ENCODE measurements around the gene TMEM255B.

The TMEM255B gene

DNA sequence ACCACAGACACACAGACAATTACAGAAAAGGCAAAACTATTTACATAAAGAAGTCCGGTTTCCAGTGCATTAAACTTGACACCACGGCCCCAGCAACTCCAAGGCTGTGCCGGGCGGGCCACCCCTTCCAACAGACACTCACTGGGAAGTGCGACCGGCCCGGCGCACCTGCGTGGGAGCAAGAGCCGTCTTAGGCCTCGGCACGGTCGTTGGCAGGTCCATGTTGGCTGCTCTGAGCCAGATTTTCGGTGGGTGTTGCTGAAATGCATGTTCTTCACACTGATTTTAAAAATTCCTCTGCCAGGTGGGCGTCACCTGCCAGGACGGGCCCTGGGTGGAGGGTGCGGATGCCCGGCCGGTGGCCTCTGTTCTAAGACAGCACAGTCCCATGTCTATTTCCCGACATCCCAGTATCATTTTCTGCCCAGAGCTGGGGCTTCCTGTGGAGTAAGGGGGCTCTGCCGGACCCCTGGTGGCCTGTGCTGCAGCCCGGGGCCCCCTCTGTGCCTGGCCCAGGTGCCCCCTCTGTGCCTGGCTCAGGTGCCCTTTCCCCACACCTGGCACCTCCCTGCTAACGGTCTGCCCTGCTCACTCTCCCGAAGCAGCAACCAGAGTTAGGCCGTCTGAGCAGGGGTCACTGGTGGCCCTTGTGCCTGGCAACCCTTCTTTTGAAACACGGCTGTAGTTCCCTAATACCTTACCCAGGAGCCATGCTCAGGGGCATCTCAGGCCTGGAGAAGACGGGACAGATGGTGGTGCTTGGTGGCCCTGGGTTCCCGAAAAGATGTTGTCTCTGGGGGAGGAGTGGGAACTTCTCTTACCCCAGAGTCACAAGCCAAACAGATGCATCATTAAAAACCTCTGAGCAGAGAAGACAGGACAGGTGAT, 9.2 kb downstream of the TMEM255B start:
- no peak for DNase-seq (ENCODE audit: low spot score)

DNA sequence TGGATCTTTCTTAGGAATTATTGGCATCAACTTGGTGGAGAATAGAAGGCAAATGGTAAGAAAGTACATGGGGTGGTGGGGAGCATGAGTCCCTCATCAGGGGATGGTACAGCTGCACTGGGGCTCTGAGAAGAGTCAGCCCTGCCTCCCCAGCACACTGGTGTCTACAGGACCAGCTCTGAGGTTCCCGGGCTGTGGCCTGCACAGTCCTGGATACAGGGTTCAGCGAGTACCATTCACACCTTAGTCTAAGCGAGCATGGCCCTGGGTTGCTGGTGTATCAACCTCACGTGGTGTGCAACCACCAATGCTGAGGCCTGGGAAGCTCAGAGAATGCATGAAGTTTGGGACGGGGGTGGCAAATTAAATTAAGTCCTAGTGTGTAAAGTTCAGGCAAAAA, 10.1 kb downstream of the TMEM255B start:
- DNase-seq (ENCODE audit: low spot score) = no peak

DNA sequence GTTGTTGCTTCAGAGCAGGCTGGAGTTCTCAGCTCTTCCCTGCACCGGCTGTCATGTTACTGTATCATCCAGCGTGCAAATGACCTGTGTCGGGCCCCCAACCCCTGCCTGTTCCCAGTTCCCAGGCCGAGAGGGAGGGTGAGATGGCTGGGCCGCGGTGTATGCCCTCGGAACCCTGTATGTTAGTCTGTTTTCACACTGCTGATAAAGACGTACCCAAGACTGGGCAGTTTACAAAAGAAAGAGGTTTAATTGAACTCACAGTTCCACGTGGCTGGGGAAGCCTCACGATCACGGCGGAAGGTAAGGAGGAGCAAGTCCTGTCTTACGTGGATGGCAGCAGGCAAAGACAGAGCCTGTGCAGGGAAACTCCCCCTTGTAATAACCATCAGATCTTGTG, 10.9 kb downstream of the TMEM255B start:
- DNase-seq (ENCODE audit: low spot score) = no peak

DNA sequence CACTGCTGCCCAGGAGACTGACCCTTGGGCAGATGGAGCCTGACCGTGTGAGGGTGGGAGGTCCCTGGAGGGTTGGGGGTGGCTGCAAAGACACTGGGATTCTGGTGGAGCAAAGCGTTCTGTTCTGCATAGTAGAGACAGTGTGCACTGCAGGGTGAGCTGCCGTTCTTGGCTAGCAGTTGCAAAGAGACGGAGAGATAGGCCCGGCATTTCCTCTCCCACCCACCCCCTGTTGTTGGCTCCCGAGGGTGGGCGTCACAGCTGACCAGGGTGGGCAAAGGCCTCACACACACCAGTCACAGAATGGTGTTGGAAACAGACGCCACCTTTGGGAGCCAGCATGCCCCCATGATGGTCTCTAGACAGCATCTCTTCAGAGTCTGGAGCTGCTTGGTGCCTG, 11.4 kb downstream of the TMEM255B start:
- no peak for DNase-seq (ENCODE audit: low spot score)

DNA sequence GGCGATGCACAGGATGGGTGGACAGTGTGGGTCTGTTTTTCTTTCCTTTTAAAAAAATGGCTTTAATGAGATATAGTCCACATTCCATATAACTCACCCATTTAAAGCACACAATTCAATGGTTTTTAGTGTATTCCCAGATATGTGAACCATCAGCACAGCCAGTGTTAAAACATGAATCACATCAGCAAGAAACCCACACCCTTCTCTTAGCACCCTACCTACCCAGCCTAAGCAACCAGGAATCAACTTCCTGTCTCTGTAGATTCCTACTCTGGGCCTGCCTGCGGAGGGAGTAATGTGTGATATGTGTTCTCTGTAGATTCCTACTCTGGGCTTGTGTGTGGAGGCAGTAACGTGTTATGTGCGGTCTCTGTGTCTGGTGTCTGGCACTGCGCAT, 11.9 kb downstream of the TMEM255B start:
- DNase-seq (ENCODE audit: low spot score) = no peak

DNA sequence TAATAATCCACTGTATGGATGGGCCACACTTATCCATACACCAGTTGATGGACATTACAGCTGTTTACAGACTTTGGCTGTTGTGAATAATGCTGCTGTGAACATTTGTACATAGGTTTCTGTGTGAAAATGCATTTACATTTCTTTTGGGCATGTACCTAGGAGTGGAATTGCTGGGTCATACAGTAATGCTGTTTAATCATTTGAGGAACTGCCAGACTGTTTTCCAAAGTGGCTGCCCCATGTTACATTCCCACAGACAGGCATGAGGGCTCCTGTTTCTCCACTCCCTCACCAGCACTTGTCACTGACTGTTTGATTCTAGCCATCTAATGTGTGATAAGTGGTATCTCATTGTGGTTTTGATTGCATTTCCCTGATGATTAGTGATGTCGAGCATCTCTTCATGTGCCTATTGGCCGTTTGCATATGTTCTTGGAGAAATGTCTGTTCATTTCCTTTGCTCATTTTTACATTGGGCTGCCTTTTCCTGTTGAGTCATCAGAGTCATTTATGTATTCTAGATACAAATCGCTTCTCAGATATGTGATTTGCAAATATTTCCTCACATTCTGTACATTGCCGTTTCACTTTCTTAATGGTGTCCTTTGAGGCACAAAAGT, 12.8 kb downstream of the TMEM255B start:
- DNase-seq (ENCODE audit: low spot score) = no peak

DNA sequence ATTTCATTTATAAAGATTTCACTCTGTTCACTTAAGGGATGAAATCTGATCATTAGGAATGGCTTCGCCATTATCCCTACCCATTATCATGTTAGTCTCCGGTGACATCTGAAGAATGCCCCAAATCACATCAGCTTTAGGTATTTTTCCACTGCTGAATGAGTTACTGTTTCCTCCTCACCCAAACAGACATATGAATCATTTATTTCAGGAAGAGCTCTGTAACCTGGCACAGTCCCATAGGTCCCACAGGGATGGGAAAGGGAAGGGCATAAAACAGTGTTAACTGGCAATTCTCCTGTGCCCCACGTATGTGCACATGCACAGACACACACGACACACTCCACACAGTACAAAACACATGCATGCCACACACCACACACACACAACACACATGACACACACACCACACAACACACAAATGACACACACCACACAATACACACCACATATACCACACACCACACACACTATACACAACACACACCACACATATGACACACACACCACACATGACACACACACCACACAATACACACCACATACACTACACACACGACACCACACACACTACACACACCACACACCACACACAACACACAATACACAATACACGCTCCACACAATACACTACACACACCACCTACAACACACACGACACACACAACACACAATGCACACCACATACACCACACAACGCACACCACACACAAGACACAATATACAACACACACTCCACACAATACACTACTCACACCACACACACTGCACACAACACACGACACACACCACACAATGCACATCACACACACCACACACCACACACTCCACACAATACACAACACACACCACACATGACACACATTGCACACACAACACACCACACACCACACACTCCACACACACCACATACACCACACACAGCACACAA, 15.4 kb downstream of the TMEM255B start:
- peak; percentile 86 for DNase-seq (ENCODE audit: low spot score)

DNA sequence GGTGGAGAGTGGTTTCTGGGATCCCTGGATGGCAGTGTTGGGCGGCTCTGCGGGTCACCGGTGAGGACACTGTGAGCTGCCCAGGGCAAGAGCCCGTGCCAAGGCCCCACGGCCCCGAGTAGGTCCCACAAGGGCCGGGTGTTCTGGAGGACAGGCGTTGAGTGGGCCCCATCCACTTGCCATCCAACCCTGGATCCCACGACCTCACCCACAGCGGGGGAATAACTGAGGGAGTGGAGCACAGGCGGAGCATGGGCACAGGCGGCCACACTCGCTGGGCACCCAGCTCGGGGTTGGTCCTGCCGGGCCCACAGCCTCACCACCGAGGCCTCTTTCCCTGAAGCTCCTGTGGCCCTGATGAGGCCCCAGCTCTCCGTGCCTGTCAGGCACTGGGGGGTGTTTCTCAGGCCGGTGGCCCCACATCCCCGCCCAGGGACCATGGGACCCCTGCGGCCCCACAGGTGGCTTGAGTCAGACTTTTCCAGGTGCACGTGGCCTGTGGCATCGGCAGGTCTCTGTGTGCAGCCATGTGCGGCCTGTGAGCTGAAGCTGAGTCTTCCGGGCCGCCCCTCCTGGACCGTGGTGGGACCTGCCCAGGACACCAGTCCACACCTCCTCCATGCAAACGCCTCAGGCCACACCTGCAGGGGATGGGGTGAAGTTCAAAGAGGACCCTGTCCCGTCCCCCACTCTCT, 16.6 kb downstream of the TMEM255B start:
- no peak for DNase-seq (ENCODE audit: low spot score)

DNA sequence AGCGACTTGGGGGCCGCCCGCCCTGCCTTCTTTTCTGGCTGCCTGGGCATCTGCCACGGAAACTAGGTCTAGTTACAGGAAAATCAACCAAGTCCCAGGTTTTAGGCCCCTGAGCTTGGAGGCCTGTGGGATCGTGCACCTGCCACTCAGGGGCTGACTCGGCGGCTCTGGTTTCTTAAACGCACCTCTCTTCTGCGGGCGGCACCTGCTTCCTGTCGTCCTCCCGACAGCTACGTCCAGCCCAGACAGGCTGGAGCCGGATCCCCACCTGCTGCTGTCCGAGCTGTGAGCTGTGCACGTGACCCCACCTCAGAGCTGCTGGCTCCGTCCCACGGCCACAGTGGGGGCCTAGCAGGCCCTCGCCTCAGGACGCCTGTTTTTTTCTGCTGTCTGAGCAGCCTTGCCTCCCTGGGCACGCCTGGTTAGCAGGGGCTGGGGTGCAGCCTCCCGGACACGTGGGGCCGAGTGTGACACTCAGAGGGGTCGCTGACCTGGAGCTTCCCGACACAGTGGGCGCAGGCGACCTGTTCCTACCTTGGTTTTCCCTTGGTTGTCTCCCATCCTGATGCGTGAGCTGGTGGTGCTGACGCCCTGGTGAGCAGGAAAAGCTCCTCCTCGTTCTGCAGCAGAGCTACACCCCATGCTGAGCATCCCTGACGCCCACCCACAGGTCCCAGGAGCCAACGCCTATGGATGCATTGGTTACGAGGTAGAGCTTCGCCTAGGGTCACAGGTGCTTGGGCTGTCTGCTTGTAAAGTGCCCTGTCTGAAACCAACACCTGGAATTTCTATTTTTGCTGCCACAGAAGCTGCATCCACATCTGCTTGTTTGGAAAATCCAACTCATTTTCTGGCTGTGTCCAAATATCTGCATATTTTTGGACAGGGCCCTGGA, 17.5 kb downstream of the TMEM255B start:
- DNase-seq (ENCODE audit: low spot score) = no peak

DNA sequence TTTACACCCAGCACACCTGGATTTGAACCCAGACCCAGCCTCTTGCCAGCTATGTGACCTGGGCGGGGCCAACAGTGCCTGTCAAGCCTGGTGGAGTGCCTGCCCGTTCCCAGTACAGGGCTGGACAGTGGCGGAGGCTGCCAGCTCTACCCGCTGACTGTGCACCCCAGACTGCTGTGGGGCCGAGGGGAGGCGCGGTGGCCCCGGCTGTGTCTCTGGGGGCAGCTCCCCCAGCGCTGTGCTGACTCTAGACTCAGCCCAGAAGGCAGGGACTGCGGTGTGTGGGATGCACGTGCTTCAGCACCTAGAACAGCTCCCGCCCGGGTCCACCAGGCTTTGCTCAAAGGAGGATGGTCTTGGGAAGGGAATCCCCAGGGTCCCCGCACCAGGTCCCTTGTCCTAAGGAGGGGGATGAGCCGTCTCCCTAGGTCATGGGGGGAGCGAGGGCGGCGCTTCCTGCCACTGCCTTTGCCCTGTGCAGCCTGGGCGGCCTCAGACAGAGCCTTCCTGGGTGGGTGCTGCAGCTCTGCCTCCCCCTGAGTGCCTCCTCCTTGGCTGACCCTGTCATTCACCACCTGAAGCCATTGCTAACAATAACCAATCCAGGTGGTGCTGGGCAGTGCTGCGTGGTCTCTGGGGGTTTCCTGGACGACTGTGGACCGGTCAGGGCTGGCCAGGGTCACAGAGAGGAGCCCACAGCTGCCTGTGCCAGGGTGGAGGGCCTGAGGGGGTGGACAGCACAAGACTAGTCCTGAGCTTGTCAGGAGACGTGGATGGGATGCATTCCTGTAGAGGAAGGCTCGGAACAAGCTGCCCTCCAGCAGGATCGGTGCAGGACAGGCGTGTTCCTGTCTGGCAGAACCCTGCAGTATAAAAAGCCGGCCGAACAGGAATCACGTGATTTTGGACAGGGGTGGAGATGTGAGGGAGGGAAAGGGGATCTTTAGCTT, 18.6 kb downstream of the TMEM255B start:
- DNase-seq (ENCODE audit: low spot score) = peak; percentile 64

DNA sequence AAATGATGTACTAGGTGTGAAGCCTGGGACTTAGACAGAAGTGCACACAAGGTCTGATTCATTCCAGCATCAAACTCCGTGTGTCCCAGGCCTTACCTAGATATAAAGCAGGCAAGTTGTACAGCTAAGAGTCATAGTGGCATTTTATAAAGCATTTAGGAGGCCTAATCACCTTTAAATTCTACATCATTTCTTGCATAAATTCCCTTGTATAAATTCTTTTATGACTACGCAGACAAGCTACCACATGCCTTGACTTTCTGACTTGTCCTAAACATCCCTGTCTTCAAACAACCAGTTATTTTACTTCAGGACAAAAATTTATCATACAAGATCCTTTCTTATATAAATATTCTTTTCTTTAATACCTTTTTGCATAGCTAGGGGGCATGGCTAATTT, 22.5 kb downstream of the TMEM255B start:
- no peak for DNase-seq (ENCODE audit: low spot score)

DNA sequence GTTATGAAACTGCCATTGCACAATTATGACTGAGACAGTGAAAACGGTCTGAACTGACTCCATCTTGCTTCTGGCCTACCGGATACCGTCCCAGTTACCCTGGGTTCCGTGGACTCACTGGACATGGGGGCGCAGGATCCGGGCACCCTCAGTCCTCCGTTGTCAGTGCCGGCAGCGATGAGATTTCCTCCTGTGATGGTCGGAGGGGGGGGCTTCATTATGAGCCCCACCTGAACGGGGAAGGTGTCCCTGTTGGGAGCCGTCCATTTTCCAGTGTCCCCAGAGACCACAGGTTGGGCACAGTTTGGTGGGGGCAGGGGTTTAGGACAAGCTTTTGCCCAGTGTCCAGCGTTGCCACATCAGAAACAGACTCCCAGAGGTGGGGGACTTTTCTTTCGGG, 23.4 kb downstream of the TMEM255B start:
- no peak for DNase-seq (ENCODE audit: low spot score)

DNA sequence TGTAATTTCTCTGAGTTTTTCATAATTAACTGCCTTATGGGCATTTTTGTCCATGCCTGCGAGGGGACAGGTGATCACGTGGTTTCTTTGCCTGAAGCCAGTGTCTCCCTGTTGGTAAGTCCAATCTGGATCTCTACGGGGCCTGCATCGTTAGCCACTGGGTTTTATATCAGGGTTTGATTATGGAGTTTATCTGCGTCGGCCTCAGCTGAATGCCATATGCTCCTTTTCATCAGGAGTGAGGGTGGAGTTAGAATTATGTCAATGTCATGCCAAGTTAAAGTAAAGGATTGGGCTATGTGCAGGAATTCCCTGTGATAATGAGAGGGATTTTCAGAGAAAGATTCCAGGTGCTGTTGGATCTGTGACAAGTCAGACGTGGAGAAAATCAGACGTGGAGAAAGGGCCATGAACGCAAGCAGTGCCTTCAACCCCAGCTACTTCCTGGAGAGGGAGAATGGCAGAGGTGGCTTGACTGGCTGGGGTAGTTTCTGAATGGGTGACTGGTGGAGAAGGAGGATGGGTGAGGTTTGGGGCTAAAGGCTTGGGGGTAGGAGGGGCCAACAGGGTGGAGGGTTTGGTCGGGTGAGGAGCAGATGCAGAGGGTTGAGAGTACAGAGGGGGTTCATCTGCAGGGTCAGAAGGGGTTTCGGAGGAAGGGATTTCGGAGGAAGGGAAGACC, 24.3 kb downstream of the TMEM255B start:
- DNase-seq (ENCODE audit: low spot score) = no peak

DNA sequence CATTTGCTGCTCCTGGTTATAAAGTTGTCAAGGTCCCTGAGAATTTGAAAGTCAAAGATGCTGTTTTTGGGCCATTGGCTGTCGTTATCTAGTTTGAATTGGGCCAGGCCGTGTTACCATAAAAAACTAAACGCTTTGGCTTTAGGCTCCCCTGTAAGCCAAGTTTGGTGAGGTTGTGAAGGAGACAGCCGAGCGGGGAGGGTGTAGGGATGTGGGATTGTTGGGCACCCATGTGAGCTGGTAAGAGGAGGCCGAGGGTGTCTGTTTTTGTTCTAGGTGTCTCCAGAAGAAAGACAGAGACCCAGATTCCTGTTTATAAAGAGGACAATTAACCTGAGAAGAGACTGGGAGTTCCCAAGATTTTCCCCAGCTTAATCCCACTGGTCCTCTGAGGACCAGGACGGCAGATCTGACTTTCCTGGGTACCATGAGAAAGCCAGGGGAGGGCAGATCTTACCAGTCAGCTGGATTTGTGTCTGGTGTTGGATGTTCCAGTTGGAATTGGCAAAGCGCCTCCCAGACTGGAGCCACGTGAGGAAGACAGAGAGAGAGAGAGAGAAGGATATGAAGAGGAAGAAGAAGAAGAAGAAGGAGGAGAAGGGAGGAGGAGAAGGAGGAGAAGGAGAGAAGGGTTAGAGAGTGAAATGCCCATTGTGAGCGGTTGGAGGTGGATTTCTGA, 25.1 kb downstream of the TMEM255B start:
- no peak for DNase-seq (ENCODE audit: low spot score)

DNA sequence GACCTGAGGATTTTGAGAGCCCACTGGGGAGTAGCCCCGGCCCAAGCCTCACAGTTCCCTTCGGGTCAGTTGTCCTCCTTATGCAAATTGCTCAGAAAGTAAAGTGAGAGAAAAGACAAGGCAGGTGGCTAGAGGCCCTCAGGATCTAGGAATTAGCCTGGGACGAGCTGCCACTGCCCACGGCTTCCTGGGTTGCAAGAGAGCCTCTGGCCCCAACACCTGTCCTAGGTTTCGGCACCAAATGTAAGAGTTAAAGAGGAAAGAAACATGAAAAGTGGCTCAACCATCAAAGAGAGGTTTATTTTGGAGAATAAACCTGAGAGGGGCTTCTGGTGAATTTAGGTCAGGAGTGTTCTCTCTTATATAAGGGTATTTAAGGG, 25.6 kb downstream of the TMEM255B start:
- no peak for DNase-seq (ENCODE audit: low spot score)

DNA sequence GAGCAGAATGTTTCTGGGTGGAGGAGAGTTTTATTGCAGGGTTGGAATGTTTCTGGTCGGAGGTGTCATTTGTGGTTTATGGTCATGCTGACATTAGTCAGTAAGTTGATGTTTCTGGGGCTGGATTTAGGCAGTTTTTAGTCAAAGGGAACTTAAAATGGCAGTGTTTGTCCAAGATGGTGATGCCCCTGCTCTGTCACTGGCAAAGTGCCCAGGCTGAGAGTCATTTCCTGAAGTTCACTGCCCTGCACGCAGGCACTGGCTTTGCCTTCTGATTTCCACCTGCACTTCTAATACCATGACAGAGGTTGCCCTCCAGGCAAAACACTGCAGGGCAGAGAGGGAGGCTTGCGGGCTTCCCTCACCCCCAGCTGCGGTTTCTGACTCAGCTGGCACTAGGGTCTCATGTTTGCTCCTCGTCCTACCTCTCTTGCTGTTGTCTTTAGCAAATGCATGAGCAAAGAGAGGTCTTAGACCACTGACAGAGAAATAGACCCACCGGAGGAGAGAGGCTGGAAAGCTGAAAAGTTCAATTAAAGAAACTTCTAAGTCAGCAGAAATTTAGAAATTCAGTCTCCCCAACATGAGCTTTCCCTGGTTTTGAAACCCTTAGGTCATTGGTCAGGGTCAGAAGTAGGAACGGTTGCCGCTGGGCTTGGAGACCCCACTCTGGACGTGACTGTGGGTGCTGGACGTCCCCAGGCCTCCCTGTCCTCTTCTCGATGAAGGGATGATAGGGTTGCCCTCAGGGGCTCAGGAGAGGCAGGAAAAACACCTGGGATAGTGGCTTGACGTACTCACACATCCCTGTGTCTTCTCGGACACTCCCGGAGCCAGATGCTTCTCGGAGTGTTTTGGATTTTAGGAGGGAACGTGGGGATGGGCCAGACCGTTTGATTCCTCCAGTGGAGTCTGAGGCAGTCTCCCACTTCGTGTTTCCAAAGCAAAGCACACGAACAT, 26.3 kb downstream of the TMEM255B start:
- peak; percentile 75 for DNase-seq (ENCODE audit: low spot score)

DNA sequence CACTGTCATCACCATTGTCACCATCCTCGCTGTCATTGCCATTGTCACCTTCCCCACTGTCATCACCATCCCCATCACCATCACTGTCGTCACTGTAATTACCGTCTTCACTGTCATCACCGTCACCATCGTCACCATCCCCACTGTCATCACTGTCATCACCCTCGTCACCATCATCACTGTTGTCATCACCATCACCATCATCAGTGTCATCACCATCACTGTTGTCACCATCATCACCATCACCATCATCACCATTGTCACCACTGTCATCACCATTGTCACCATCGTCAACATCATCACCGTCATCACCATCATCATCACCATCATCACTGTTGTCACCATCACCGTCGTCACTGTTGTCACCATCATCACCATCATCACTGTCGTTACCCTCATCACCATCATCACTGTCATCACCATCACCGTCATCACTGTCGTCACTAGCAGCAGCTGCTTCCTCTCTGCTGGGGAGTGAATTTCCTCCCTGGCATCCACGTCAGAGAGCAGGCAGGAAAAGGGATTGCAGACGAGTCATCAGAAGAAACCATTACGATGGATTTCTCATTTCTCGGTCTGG, 27.3 kb downstream of the TMEM255B start:
- no peak for DNase-seq (ENCODE audit: low spot score)

Data from COLO829 (cell line).